Lower lobe of right lung (tissue), 2 donors: Measurements from ENCODE around the gene CGN. TPM values are rescaled to one million over a fixed set of nuclear protein-coding genes. Genes with fewer than 3 reads are reported as not detected.

ENCODE experiments used
- ATAC-seq, 2 donors: fragments of 200-7000 bp; cut with Tn5 transposase; one replicate each; pipeline ENCODE4 v1.9.1; 2020 to 2022; ENCODE audit warnings: mild to moderate bottlenecking in 2 of 2, moderate library complexity in 2 of 2
- DNase-seq: peaks from one replicate; pipeline ENCODE4 v3.0.0-alpha.2; 2020
- H3K27ac ChIP-seq: fragments of 200-600 bp; one replicate; pipeline ENCODE4 v1.8.0; 2022
- H3K27me3 ChIP-seq: fragments of 200-600 bp; one replicate; pipeline ENCODE4 v1.8.0; 2022; ENCODE audit warnings: low read depth
- H3K36me3 ChIP-seq: fragments of 200-600 bp; one replicate; pipeline ENCODE4 v1.8.0; 2022; ENCODE audit warnings: mild to moderate bottlenecking
- H3K4me1 ChIP-seq: fragments of 200-600 bp; one replicate; pipeline ENCODE4 v1.8.0; 2022
- H3K4me3 ChIP-seq: fragments of 200-600 bp; one replicate; pipeline ENCODE4 v1.8.0; 2022; ENCODE audit warnings: mild to moderate bottlenecking
- H3K9me3 ChIP-seq: fragments of 200-600 bp; one replicate; pipeline ENCODE4 v1.8.0; 2022
- intact Hi-C: fragments of 100-400 bp; cut with DNase I; formaldehyde crosslinking; loops from one replicate; pipeline ENCODE4 v1.11.0; 2022
- long read RNA-seq: library from polyadenylated mRNA; unstranded; transcript quantifications from one replicate; pipeline ENCODE4 v2.0.0, GENCODE V29; 2021
- total RNA-seq: library from RNA; stranded (reverse); fragmentation: NEBNext Ultra II Directional; extraction: Animal tissue kit (Norgen Biotek cat#: 25700); gene quantifications from one replicate; pipeline ENCODE4 v1.2.1, GENCODE V29; 2021
- TF ChIP-seq, protein P1 (sequence below): fragments of 200-600 bp; IDR thresholded peaks from one replicate; pipeline ENCODE4 v1.8.0; 2022; ENCODE audit warnings: antibody characterized with exemption, mild to moderate bottlenecking
- donor health status: DM: no; HTN: yes; CAD: no; lungs with severe emphysema.

CGN gene, protein sequence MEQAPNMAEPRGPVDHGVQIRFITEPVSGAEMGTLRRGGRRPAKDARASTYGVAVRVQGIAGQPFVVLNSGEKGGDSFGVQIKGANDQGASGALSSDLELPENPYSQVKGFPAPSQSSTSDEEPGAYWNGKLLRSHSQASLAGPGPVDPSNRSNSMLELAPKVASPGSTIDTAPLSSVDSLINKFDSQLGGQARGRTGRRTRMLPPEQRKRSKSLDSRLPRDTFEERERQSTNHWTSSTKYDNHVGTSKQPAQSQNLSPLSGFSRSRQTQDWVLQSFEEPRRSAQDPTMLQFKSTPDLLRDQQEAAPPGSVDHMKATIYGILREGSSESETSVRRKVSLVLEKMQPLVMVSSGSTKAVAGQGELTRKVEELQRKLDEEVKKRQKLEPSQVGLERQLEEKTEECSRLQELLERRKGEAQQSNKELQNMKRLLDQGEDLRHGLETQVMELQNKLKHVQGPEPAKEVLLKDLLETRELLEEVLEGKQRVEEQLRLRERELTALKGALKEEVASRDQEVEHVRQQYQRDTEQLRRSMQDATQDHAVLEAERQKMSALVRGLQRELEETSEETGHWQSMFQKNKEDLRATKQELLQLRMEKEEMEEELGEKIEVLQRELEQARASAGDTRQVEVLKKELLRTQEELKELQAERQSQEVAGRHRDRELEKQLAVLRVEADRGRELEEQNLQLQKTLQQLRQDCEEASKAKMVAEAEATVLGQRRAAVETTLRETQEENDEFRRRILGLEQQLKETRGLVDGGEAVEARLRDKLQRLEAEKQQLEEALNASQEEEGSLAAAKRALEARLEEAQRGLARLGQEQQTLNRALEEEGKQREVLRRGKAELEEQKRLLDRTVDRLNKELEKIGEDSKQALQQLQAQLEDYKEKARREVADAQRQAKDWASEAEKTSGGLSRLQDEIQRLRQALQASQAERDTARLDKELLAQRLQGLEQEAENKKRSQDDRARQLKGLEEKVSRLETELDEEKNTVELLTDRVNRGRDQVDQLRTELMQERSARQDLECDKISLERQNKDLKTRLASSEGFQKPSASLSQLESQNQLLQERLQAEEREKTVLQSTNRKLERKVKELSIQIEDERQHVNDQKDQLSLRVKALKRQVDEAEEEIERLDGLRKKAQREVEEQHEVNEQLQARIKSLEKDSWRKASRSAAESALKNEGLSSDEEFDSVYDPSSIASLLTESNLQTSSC
- 52.9 TPM for total RNA-seq
- long read RNA-seq, full-length matches to known transcripts = 14 of 46 reads
- long read RNA-seq, partial matches to known transcripts = 20 of 46 reads
- long read RNA-seq, other reads (novel, unspliced or antisense) = 12 of 46 reads

DNA sequence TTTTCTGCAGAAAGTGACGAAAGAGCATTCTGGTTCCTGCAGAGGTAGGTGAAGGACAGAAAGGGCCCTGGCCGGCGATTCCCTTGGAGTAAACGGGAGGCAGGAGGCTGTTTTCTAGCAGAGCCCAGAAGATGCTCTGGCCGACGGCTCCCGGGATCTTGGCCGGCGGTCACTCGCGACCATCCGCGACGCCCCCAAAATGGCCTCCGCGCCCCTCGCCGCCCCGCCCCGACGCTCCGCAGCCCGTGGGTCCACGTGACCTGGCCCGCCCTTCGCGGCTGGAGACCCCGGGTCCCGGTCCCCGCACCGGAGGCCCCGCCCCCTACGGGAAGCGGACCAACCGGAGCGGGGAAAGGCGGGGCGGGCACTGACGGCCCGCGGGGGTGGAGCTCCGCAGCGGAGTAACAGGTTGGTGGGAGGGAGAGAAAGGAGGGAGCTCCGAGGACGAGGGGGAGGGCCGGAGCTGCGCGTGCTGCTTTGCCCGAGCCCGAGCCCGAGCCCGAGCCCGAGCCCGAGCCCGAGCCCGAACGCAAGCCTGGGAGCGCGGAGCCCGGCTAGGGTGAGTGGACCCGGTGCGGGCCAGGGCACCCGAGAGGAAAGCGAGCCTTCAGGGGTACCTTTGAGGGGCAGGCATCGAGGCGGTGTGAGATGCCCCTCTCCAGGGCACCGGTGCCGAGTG, at the start of gene CGN:
TSS of gene CGN (plus strand) at position 431 of the 679 bp plus-strand sequence. CDS start 7,133 bp downstream, outside the sequence.
- no peaks in the 10 kb centered on the region for H3K9me3 ChIP-seq
- peak within 1 kb of the TSS; percentile 72 for H3K27ac ChIP-seq
- intact Hi-C loops = no loop called here
- DNase-seq = peak; percentile 92
- H3K36me3 ChIP-seq = no peaks in the 10 kb centered on the region
- TF ChIP-seq, protein P1, sequence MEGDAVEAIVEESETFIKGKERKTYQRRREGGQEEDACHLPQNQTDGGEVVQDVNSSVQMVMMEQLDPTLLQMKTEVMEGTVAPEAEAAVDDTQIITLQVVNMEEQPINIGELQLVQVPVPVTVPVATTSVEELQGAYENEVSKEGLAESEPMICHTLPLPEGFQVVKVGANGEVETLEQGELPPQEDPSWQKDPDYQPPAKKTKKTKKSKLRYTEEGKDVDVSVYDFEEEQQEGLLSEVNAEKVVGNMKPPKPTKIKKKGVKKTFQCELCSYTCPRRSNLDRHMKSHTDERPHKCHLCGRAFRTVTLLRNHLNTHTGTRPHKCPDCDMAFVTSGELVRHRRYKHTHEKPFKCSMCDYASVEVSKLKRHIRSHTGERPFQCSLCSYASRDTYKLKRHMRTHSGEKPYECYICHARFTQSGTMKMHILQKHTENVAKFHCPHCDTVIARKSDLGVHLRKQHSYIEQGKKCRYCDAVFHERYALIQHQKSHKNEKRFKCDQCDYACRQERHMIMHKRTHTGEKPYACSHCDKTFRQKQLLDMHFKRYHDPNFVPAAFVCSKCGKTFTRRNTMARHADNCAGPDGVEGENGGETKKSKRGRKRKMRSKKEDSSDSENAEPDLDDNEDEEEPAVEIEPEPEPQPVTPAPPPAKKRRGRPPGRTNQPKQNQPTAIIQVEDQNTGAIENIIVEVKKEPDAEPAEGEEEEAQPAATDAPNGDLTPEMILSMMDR = no peak
- H3K4me3 ChIP-seq = peak within 1 kb of the TSS; percentile 82
- peak; percentile 88 to 92 for ATAC-seq
- H3K4me1 ChIP-seq = peaks cover 30% of the 10 kb centered on the region
- H3K27me3 ChIP-seq = no peaks in the 10 kb centered on the region

DNA sequence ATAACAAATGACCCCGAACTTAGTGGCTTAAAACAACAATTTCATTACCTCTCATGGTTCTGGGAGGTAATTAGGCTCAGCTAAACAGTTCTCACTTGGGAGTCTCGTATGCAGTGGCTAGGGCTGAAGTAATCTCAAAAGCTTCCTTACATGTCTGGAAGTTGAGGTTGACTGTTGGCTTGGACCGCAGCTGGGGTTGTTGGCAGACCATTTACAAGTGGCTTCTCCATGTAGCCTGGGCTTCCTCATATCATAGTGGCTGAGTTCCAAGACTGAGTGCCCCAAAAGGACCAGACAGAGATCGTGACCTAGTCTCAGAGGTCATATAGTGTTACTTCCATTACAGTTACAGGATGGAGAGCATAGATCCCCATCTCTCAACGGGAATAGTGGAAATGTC, 49.5 kb upstream of the CGN start:
- Histone ChIP-seq H3K4me3 (no peak overlapping the region), H3K4me1 (peaks cover 11% of the 10 kb centered on the region), H3K27me3 (no peaks in the 10 kb centered on the region), H3K9me3 (no peaks in the 10 kb centered on the region), H3K27ac (no peak overlapping the region), H3K36me3 (no peaks in the 10 kb centered on the region)
- TF ChIP-seq, protein P1 = no peak
- ATAC-seq (no peak), DNase-seq (no peak)
- intact Hi-C loops = no loop called here

DNA sequence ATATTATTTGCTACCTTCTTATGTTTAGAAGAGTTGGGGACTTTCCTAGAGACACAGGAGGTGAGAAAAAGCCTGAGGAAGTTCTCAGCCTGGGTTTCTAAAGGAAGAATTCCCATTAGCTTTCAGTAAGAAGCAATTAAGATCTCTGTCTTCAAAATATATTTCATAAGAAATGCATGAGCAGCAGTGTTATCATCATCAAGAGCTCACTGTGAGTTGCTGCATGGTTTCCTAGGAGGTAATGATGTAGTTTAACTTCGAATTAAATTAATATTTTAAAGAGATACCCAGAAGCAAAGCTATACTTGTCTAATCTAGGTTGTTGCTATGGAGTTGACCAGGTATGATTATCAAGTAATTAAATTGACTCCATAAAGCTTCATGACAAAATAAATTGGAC, 46.2 kb upstream of the CGN start:
- Histone ChIP-seq H3K9me3 (no peaks in the 10 kb centered on the region), H3K27me3 (no peaks in the 10 kb centered on the region), H3K27ac (no peak overlapping the region), H3K4me3 (no peak overlapping the region), H3K4me1 (no peaks in the 10 kb centered on the region), H3K36me3 (no peaks in the 10 kb centered on the region)
- intact Hi-C loops = no loop called here
- ATAC-seq = no peak
- TF ChIP-seq, protein P1 = no peak
- DNase-seq = no peak

DNA sequence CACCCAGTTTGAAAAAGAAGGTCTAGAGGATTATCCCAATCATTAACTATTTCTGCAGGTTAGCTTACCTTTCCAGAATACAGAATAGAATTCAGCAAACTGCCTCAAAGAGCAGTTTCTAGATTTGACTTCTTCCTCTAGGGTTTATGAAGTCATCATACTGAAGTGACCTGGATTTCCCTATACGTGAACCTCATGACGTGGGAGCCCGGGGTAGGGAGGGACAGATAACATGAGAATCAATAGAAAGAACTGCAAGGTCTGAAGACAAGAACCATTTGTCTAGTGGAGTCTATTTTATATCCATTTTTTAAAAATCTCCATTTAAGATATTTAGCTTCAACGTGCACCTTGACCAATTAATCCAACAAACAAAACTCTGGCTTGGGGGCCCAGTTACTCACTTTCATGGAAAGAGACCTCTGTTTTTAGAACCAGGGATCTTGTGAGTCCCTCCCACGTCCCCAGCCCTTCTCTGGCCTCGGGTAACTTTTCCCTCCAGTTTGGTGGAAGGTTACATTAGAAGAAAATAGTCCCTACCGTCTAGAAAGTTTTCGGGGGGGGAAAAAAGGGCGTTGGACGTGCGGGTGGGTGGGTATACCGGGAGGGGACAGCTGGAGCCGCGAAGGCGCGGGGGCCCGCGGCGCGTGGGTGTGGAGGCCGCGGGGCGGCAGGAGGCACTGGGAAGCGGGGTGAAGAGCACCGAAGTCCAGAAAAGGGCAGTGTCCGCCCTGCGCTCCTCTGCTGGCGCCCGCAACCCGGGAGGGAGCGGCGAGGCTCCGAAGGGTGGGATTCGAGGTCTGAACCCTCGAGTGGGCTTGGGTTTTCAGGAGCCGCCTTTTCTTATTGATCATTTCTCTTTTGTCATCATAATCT, 38.1 kb upstream of the CGN start:
- Histone ChIP-seq H3K4me1 (no peaks in the 10 kb centered on the region), H3K27ac (peak overlapping the region; percentile 81), H3K9me3 (no peaks in the 10 kb centered on the region), H3K27me3 (no peaks in the 10 kb centered on the region), H3K4me3 (peak overlapping the region; percentile 63), H3K36me3 (no peaks in the 10 kb centered on the region)
- intact Hi-C loops = no loop called here
- TF ChIP-seq, protein P1 = no peak
- peak; percentile 64 for DNase-seq
- ATAC-seq = peak; percentile 86 to 91
